ENCODE data around the gene STYX. TPM values are rescaled to one million over a fixed set of nuclear protein-coding genes. Genes with fewer than 3 reads are reported as not detected.

The STYX gene
- total RNA-seq, 1 experiment from 2014 or later, result 24.0 TPM

GRCh38 chr14:52767058-52767833 lies 37.3 kb downstream of the STYX start:
- H3K4me3 Mint-ChIP-seq, result no peak overlapping the region
- no peak overlapping the region for H2BK120ac ChIP-seq (ENCODE audit: low read depth, low read length, poor library complexity, severe bottlenecking)
- H2BK12ac ChIP-seq (ENCODE audit: insufficient read length, low read depth, low read length), result no peak overlapping the region
- no peak overlapping the region for H3T11ph ChIP-seq (ENCODE audit: low read length)
- DNase-seq, result no peak
- H3K14ac ChIP-seq (ENCODE audit: insufficient read depth, low read length), result no peak overlapping the region
- no peaks in the 10 kb centered on the region for H3K79me2 ChIP-seq (ENCODE audit: insufficient read depth, low read length)
- peaks cover 3% of the 10 kb centered on the region for H3K79me1 ChIP-seq (ENCODE audit: insufficient read depth, low read depth, low read length, poor library complexity, severe bottlenecking)
- no peaks in the 10 kb centered on the region for H3K27me3 Mint-ChIP-seq (ENCODE audit: low read depth)
- H3K9ac ChIP-seq (ENCODE audit: extremely low read depth, insufficient read length, low read length), result no peak overlapping the region
- H3K36me3 Mint-ChIP-seq (ENCODE audit: insufficient read depth in 1 of 3, low read depth in 3 of 3), result peaks cover 5 to 50% (median 47%) of the 10 kb centered on the region in 3 experiments; a peak in 6 of 7 replicates
- no peaks in the 10 kb centered on the region for H3K27me3 ChIP-seq (ENCODE audit: insufficient read depth, low read length)
- H2BK20ac ChIP-seq (ENCODE audit: low read depth, low read length, poor library complexity, severe bottlenecking), result no peak overlapping the region
- TF ChIP-seq, protein P1, sequence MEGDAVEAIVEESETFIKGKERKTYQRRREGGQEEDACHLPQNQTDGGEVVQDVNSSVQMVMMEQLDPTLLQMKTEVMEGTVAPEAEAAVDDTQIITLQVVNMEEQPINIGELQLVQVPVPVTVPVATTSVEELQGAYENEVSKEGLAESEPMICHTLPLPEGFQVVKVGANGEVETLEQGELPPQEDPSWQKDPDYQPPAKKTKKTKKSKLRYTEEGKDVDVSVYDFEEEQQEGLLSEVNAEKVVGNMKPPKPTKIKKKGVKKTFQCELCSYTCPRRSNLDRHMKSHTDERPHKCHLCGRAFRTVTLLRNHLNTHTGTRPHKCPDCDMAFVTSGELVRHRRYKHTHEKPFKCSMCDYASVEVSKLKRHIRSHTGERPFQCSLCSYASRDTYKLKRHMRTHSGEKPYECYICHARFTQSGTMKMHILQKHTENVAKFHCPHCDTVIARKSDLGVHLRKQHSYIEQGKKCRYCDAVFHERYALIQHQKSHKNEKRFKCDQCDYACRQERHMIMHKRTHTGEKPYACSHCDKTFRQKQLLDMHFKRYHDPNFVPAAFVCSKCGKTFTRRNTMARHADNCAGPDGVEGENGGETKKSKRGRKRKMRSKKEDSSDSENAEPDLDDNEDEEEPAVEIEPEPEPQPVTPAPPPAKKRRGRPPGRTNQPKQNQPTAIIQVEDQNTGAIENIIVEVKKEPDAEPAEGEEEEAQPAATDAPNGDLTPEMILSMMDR (conservative IDR thresholded peaks at IDR 0.05), result no peak
- no peak overlapping the region for H3K4ac ChIP-seq (ENCODE audit: low read depth, low read length)
- no peak overlapping the region for H2AFZ ChIP-seq (ENCODE audit: low read length)
- no peaks in the 10 kb centered on the region for H3K4me1 ChIP-seq (ENCODE audit: insufficient read depth, low read length)
- WGBS (ENCODE audit: extremely low coverage, insufficient read length, low lambda C conversion rate), result no CpG with 5 or more reads among the region's 3 CpGs
- H3K4me2 ChIP-seq (ENCODE audit: insufficient read depth, insufficient read length, low read length), result no peak overlapping the region
- H4K20me1 ChIP-seq (ENCODE audit: control insufficient read depth, insufficient read depth, insufficient read length), result no peaks in the 10 kb centered on the region
- no peak overlapping the region for H2AK5ac ChIP-seq (ENCODE audit: insufficient read length, low read length)
- no peaks in the 10 kb centered on the region for H3K4me1 Mint-ChIP-seq
- no peak overlapping the region for H2BK5ac ChIP-seq (ENCODE audit: insufficient read length, low read length)
- no peaks in the 10 kb centered on the region for H3K9me3 Mint-ChIP-seq
- no peak overlapping the region for H3K27ac ChIP-seq (ENCODE audit: insufficient read length, low read depth, low read length)
- no peak overlapping the region for H3K23ac ChIP-seq (ENCODE audit: insufficient read length, low read depth, low read length)
- no peak overlapping the region for H3K56ac ChIP-seq (ENCODE audit: insufficient read length, low read depth, low read length)
- H3K18ac ChIP-seq (ENCODE audit: insufficient read length, low read depth, low read length), result no peak overlapping the region
- peak overlapping the region in 1 of 3 experiments; percentile 26; a peak in 3 of 7 replicates for H3K27ac Mint-ChIP-seq
- H4K91ac ChIP-seq (ENCODE audit: insufficient read length, low read depth, low read length), result no peak overlapping the region
- no peak overlapping the region for H4K8ac ChIP-seq (replicated peaks; ENCODE audit: insufficient read length, low read depth, low read length)
- no peaks in the 10 kb centered on the region for H3K9me3 ChIP-seq (ENCODE audit: control insufficient read depth, low read depth, low read length)
- no peak overlapping the region for H4K5ac ChIP-seq (ENCODE audit: insufficient read length, low read depth, low read length)
- H2BK15ac ChIP-seq (ENCODE audit: low read depth, low read length), result no peak overlapping the region
- H3K23me2 ChIP-seq (ENCODE audit: insufficient read length, low read depth, low read length, poor library complexity, severe bottlenecking), result no peaks in the 10 kb centered on the region

Data from H9 (cell line).